Smooth muscle cell (in vitro differentiated cells): ENCODE measurements around the gene EXOSC2. TPM values are rescaled to one million over a fixed set of nuclear protein-coding genes. Genes with fewer than 3 reads are reported as not detected.
A peak's percentile ranks its signal among the peaks of the same experiment; 100 is the strongest.

Experiments used
- DNase-seq: peaks from one replicate; lab custom pipeline; 2025; ENCODE audit not compliant: unreplicated experiment; lab: John Stamatoyannopoulos, UW
- H2AFZ ChIP-seq: fragments of 200-600 bp; sonication (generic); 2 replicates; pipeline ENCODE4 v1.6.0; 2016; ENCODE audit warnings: antibody characterized with exemption, low read depth, mild to moderate bottlenecking
- H3F3A ChIP-seq: fragments of 200-600 bp; sonication (generic); 2 replicates; pipeline ENCODE4 v1.6.0; 2017; ENCODE audit warnings: antibody characterized with exemption, low read depth
- H3K27ac ChIP-seq: fragments of 200-600 bp; sonication (generic); 2 replicates; pipeline ENCODE4 v1.5.1; 2016; ENCODE audit warnings: low read depth, mild to moderate bottlenecking
- H3K27me3 ChIP-seq: fragments of 200-600 bp; sonication (generic); 2 replicates; pipeline ENCODE4 v1.6.1; 2016; ENCODE audit warnings: low read depth, mild to moderate bottlenecking
- H3K36me3 ChIP-seq: fragments of 200-600 bp; sonication (generic); 2 replicates; pipeline ENCODE4 v1.5.1; 2016; ENCODE audit warnings: low read depth
- H3K4me1 ChIP-seq: fragments of 200-600 bp; sonication (generic); 2 replicates; pipeline ENCODE4 v1.5.1; 2016; ENCODE audit warnings: low read depth
- H3K4me2 ChIP-seq: fragments of 200-600 bp; sonication (generic); 2 replicates; pipeline ENCODE4 v1.6.0; 2016; ENCODE audit warnings: mild to moderate bottlenecking
- H3K4me3 ChIP-seq: fragments of 200-600 bp; sonication (generic); 2 replicates; pipeline ENCODE4 v1.5.1; 2016; ENCODE audit warnings: mild to moderate bottlenecking
- H3K79me2 ChIP-seq: fragments of 200-600 bp; sonication (generic); 2 replicates; pipeline ENCODE4 v1.6.0; 2016; ENCODE audit warnings: low read depth, mild to moderate bottlenecking
- H3K9ac ChIP-seq: fragments of 200-600 bp; sonication (generic); 2 replicates; pipeline ENCODE4 v1.6.0; 2016; ENCODE audit warnings: low read depth
- H3K9me3 ChIP-seq: fragments of 200-600 bp; sonication (generic); replicated peaks from 2 replicates; pipeline ENCODE4 v1.5.1; 2016; ENCODE audit warnings: low read depth
- H4K20me1 ChIP-seq: fragments of 200-600 bp; sonication (generic); 2 replicates; pipeline ENCODE4 v1.6.0; 2016; ENCODE audit warnings: low read depth
- WGBS: methylation state at CpG from one replicate; pipeline ENCODE4 v1.1.7; 2016; ENCODE audit warnings: low lambda C conversion rate; 5-methylcytosine and 5-hydroxymethylcytosine counted together
- polyA plus RNA-seq: library from polyadenylated mRNA; unstranded; fragments of >200 nt; fragmentation: Nextera tagmentation; extraction: Ambion mirVana; gene quantifications from 2 replicates; pipeline ENCODE4 v1.2.1, GENCODE V29; 2016
- total RNA-seq: library from RNA; depleted of rRNA; stranded (reverse); fragments of >200 nt; gene quantifications from 2 replicates; pipeline ENCODE4 v1.2.3, GENCODE V29; 2014
- TF ChIP-seq, protein P1 (sequence below): fragments of 200-600 bp; sonication (generic); IDR thresholded peaks from 2 replicates; pipeline ENCODE4 v1.5.1; 2017; ENCODE audit warnings: borderline replicate concordance, mild to moderate bottlenecking, antibody characterized with exemption; ENCODE audit not compliant: insufficient read depth, poor library complexity, severe bottlenecking

The EXOSC2 gene
- total and polyA plus RNA-seq, 2 experiments from 2014 or later, result 14.7 to 15.8 TPM

DNA sequence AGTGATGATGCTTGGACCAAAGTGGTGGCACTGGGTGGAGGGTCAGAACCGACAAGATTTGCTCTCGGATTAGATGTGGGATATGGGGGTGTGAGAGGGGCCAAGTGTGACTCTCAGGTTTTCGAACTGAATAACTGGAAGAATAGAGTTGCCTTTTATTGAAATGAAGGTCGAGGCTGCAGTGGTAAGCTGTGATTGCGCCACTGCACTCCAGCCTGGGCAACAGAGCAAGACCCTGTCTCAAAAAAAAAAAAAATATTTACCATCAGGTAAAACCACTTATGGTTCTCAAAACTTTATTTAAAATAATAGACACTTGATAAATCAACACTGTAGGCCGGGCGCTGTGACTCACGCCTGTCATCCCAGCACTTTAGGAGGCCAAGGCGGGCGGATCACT, 27.2 kb downstream of the EXOSC2 start:
- peaks cover 89% of the 10 kb centered on the region for H3K79me2 ChIP-seq
- no peaks in the 10 kb centered on the region for H3F3A ChIP-seq
- no peak overlapping the region for H2AFZ ChIP-seq
- WGBS, result 97% methylated on average over 10 of the region's 10 CpGs
- H3K36me3 ChIP-seq, result no peaks in the 10 kb centered on the region
- H3K27ac ChIP-seq, result no peak overlapping the region
- no peak overlapping the region for H3K4me3 ChIP-seq
- TF ChIP-seq, protein P1, sequence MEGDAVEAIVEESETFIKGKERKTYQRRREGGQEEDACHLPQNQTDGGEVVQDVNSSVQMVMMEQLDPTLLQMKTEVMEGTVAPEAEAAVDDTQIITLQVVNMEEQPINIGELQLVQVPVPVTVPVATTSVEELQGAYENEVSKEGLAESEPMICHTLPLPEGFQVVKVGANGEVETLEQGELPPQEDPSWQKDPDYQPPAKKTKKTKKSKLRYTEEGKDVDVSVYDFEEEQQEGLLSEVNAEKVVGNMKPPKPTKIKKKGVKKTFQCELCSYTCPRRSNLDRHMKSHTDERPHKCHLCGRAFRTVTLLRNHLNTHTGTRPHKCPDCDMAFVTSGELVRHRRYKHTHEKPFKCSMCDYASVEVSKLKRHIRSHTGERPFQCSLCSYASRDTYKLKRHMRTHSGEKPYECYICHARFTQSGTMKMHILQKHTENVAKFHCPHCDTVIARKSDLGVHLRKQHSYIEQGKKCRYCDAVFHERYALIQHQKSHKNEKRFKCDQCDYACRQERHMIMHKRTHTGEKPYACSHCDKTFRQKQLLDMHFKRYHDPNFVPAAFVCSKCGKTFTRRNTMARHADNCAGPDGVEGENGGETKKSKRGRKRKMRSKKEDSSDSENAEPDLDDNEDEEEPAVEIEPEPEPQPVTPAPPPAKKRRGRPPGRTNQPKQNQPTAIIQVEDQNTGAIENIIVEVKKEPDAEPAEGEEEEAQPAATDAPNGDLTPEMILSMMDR, result no peak
- no peak overlapping the region for H3K4me2 ChIP-seq
- DNase-seq, result no peak
- no peak overlapping the region for H3K9ac ChIP-seq
- peaks cover under 1% of the 10 kb centered on the region for H3K4me1 ChIP-seq
- H3K9me3 ChIP-seq, result no peaks in the 10 kb centered on the region
- H3K27me3 ChIP-seq, result no peaks in the 10 kb centered on the region
- peaks cover 85% of the 10 kb centered on the region for H4K20me1 ChIP-seq

DNA sequence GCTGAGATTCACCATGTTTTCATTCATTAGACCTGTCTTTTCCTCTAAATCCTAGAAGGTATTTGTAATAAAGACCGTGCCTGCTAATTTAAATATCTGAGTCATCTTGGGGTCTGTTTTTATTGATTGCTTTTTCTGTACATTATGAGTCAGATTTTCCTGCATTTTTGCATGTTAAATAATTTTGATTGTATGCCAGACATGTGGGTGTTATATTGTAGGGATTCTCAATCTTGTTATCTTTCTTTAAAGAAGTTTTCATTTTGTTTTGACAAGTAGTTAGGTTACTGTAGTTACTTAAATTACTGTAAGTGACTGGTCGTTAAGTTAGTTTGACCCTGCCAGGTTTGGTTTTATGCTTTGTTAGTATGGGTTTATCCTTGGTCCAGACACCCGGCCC, 35.1 kb downstream of the EXOSC2 start:
- TF ChIP-seq, protein P1, result no peak
- Histone ChIP-seq H3K4me2 (no peak overlapping the region), H3K27ac (peak overlapping the region; percentile 38), H2AFZ (no peak overlapping the region), H4K20me1 (peaks cover 61% of the 10 kb centered on the region), H3F3A (no peaks in the 10 kb centered on the region), H3K36me3 (no peaks in the 10 kb centered on the region), H3K9me3 (no peaks in the 10 kb centered on the region), H3K4me3 (no peak overlapping the region), H3K27me3 (no peaks in the 10 kb centered on the region), H3K79me2 (peaks cover 70% of the 10 kb centered on the region), H3K4me1 (no peaks in the 10 kb centered on the region), H3K9ac (no peak overlapping the region)
- DNase-seq, result no peak
- 72% methylated on average over 3 of the region's 3 CpGs for WGBS

DNA sequence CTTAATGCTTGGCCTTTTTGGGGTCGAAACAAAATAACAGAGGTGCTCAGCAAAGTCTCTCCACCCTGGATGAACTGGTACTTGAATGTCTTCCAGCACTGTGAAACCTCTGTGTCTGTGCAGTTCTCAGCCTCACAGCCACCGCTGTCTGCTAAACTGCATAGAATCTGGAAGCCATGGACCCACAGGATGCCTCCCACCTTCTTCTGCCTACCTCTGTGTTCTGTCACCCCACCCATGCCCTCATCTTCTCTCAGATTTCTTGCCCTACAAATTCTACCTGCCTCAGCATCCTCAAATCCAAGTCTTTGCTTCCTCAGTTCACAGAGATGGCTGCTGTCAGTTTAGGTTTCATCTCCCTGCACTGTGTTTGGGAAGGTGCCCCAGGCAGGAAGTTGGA, 35.6 kb downstream of the EXOSC2 start:
- TF ChIP-seq, protein P1, result no peak
- peaks cover 71% of the 10 kb centered on the region for H3K79me2 ChIP-seq
- H3K4me1 ChIP-seq, result no peaks in the 10 kb centered on the region
- no peak overlapping the region for H3K9ac ChIP-seq
- H3F3A ChIP-seq, result no peaks in the 10 kb centered on the region
- 100% methylated on average over 2 of the region's 2 CpGs for WGBS
- H3K36me3 ChIP-seq, result no peaks in the 10 kb centered on the region
- H3K9me3 ChIP-seq, result no peaks in the 10 kb centered on the region
- no peak overlapping the region for H2AFZ ChIP-seq
- H3K4me2 ChIP-seq, result no peak overlapping the region
- no peak for DNase-seq
- H3K27ac ChIP-seq, result peak overlapping the region; percentile 38
- peaks cover 60% of the 10 kb centered on the region for H4K20me1 ChIP-seq
- no peak overlapping the region for H3K4me3 ChIP-seq
- no peaks in the 10 kb centered on the region for H3K27me3 ChIP-seq

DNA sequence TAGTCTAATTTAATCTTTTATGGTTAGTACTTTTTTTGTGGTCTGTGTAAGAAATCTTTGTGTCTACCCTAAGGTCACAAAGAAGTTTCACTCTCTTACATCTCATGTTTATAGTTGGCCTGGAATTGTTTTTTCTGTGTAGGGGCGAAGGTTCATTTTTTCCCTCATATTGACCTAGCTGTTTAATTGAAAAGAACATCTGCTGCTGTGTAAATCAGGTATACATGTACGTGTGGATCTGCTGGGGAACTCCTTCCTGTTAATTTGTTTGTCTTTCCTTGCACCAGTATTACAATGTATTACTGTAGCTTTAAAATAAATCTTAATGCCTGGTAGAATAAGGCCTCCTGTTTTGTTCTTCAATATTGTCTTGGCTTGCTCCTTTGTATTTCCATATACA, 37.8 kb downstream of the EXOSC2 start:
- Histone ChIP-seq H4K20me1 (peaks cover 63% of the 10 kb centered on the region), H3K27ac (no peak overlapping the region), H3K4me1 (no peaks in the 10 kb centered on the region), H3K9ac (no peak overlapping the region), H3K27me3 (no peaks in the 10 kb centered on the region), H3K9me3 (no peaks in the 10 kb centered on the region), H3K4me2 (no peak overlapping the region), H3K36me3 (no peaks in the 10 kb centered on the region), H3K4me3 (no peak overlapping the region), H2AFZ (no peak overlapping the region), H3K79me2 (peaks cover 73% of the 10 kb centered on the region), H3F3A (no peaks in the 10 kb centered on the region)
- no peak for DNase-seq
- WGBS, result 97% methylated on average over 2 of the region's 2 CpGs
- TF ChIP-seq, protein P1, result no peak
